Measurements from ENCODE around the gene WDR1. TPM values are rescaled to one million over a fixed set of nuclear protein-coding genes. Genes with fewer than 3 reads are reported as not detected.

WDR1 gene
- total RNA-seq, 2 experiments from 2014 or later, result 197 to 198 TPM

- CTCF ChIA-PET, result interaction anchor here (1.0 to 1.7 kb wide), 3 partner anchors 10 to 87 kb away, joined by 3 to 8 read pairs (median 5); no protein-coding TSS in a partner anchor
- TF ChIP-seq CTCF (IDR thresholded peaks at IDR 0.05), result no peak
- H3K36me3 Mint-ChIP-seq (ENCODE audit: low read depth), result peaks cover 99% of the 10 kb centered on the region
Observed at GRCh38 chr4:10106421-10107039, 10.1 kb downstream of the WDR1 start.

DNA sequence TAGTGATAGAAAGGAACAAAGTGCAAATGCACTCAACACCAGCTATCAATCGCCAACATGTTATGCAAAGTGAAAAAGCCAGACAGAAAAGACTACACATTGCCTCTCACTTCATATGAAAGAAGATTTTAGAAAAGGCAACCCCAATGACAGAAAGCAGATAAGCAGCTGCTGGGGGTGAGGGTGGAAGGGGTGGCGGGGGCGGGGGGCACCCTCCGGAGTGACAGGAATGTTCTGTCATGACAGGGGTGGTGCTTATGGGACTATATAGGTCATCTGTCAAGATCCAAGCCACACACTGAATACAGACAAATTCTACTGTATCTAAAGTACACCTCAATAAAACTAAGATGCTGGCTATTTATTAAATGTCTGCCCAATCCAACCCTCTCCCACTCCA is 10.7 kb downstream of the WDR1 start:
- Histone ChIP-seq H3K27me3 (ENCODE audit: control insufficient read depth in 1 of 2, insufficient read depth in 2 of 2, low read length in 2 of 2) (no peaks in the 10 kb centered on the region), H3K4me1 (ENCODE audit: insufficient read depth, low read length) (peaks cover 100% of the 10 kb centered on the region), H3K36me3 (ENCODE audit: insufficient read depth, low read length) (peaks cover 86% of the 10 kb centered on the region), H3K9me3 (ENCODE audit: control insufficient read depth in 1 of 2, insufficient read depth in 1 of 2, low read length in 2 of 2) (no peaks in the 10 kb centered on the region), H3K4me3 (ENCODE audit: low read length) (no peak overlapping the region), H3K27ac (ENCODE audit: low read depth in 1 of 2, low read length in 2 of 2) (peak overlapping the region; percentile 69 to 74)
- Mint-ChIP-seq H3K4me3 (peak overlapping the region; percentile 74), H3K4me1 (ENCODE audit: low read depth) (peaks cover 100% of the 10 kb centered on the region), H3K27ac (peak overlapping the region; percentile 99), H3K9me3 (no peaks in the 10 kb centered on the region), H3K27me3 (no peaks in the 10 kb centered on the region), H3K36me3 (ENCODE audit: low read depth) (peaks cover 99% of the 10 kb centered on the region)
- no peak for TF ChIP-seq CTCF (IDR thresholded peaks at IDR 0.05)
- intact Hi-C loops (cut with DNase I, micrococcal nuclease), result loop anchor here in 1 of 2 experiments (1.0 kb wide), 1 partner anchor 10 kb away; no protein-coding TSS in a partner anchor
- ATAC-seq (ENCODE audit: poor library complexity) (no peak), DNase-seq (no peak)
- ChIA-PET CTCF (interaction anchor here (1.1 to 1.7 kb wide), 3 partner anchors 10 to 355 kb away, joined by 3 to 8 read pairs (median 3); no protein-coding TSS in a partner anchor), POLR2A (interaction anchor here (0.6 to 9.0 kb wide), 3 partner anchors 12 to 46 kb away, joined by 4 to 61 read pairs (median 57); partner anchors contain the start of gene WDR1)

More at GRCh38 chr4:10106421-10107039, 10.1 kb downstream of the WDR1 start:
- ATAC-seq (ENCODE audit: poor library complexity) (peak; percentile 78), DNase-seq (peak in 13 of 14 experiments; percentile 47 to 86 (median 67))
- Mint-ChIP-seq H3K4me1 (ENCODE audit: low read depth) (peaks cover 100% of the 10 kb centered on the region), H3K9me3 (no peaks in the 10 kb centered on the region), H3K4me3 (peak overlapping the region; percentile 74), H3K27ac (peak overlapping the region; percentile 99), H3K27me3 (no peaks in the 10 kb centered on the region)
- H3K27ac ChIP-seq (ENCODE audit: low read depth in 1 of 2, low read length in 2 of 2), result peak overlapping the region; percentile 69 to 74
- H3K9me3 ChIP-seq (ENCODE audit: control insufficient read depth in 1 of 2, insufficient read depth in 1 of 2, low read length in 2 of 2), result no peaks in the 10 kb centered on the region
- H3K4me3 ChIP-seq (ENCODE audit: low read length), result peak overlapping the region; percentile 3
- intact Hi-C loops (cut with DNase I, micrococcal nuclease), result loop anchor here in 1 of 2 experiments (1.0 kb wide), 1 partner anchor 10 kb away; no protein-coding TSS in a partner anchor
- peaks cover 86% of the 10 kb centered on the region for H3K36me3 ChIP-seq (ENCODE audit: insufficient read depth, low read length)
- peaks cover 100% of the 10 kb centered on the region for H3K4me1 ChIP-seq (ENCODE audit: insufficient read depth, low read length)
- POLR2A ChIA-PET, result interaction anchor here (0.6 to 9.0 kb wide), 4 partner anchors 9 to 47 kb away, joined by 4 to 61 read pairs (median 31); partner anchors contain the start of gene WDR1
- no peaks in the 10 kb centered on the region for H3K27me3 ChIP-seq (ENCODE audit: control insufficient read depth in 1 of 2, insufficient read depth in 2 of 2, low read length in 2 of 2)

GRCh38 chr4:10105421-10105820 is 11.2 kb downstream of the WDR1 start:
- H3K4me1 Mint-ChIP-seq (ENCODE audit: low read depth), result peaks cover 100% of the 10 kb centered on the region
- TF ChIP-seq CTCF (IDR thresholded peaks at IDR 0.05), result no peak
- peaks cover 86% of the 10 kb centered on the region for H3K36me3 ChIP-seq (ENCODE audit: insufficient read depth, low read length)
- intact Hi-C loops (cut with DNase I, micrococcal nuclease), result no loop called here
- DNase-seq (no peak), ATAC-seq (ENCODE audit: poor library complexity) (no peak)
- H3K36me3 Mint-ChIP-seq (ENCODE audit: low read depth), result peaks cover 100% of the 10 kb centered on the region
- no peaks in the 10 kb centered on the region for H3K27me3 Mint-ChIP-seq
- H3K27ac ChIP-seq (ENCODE audit: low read depth in 1 of 2, low read length in 2 of 2), result peak overlapping the region; percentile 66 to 74
- H3K4me3 ChIP-seq (ENCODE audit: low read length), result no peak overlapping the region
- H3K9me3 Mint-ChIP-seq, result no peaks in the 10 kb centered on the region
- H3K4me3 Mint-ChIP-seq, result peak overlapping the region; percentile 74
- POLR2A ChIA-PET, result interaction anchor here (6.1 to 9.0 kb wide), 2 partner anchors 11 to 12 kb away, joined by 57 to 61 read pairs; partner anchors contain the start of gene WDR1
- H3K9me3 ChIP-seq (ENCODE audit: control insufficient read depth in 1 of 2, insufficient read depth in 1 of 2, low read length in 2 of 2), result no peaks in the 10 kb centered on the region
- CTCF ChIA-PET, result interaction anchor here (1.1 kb wide), 1 partner anchor 356 kb away, joined by 3 read pairs; no protein-coding TSS in a partner anchor
- peak overlapping the region; percentile 99 for H3K27ac Mint-ChIP-seq
- peaks cover 100% of the 10 kb centered on the region for H3K4me1 ChIP-seq (ENCODE audit: insufficient read depth, low read length)
- H3K27me3 ChIP-seq (ENCODE audit: control insufficient read depth in 1 of 2, insufficient read depth in 2 of 2, low read length in 2 of 2), result no peaks in the 10 kb centered on the region

All from CD4-positive, alpha-beta T cell (primary cell).